GM18873 (cell line): ENCODE measurements around the gene BAG3.

Source experiments
- ATAC-seq: cut with Tn5 transposase; IDR thresholded peaks from one replicate; pipeline ENCODE4 v1.9.1; 2021; ENCODE audit warnings: mild to moderate bottlenecking, moderate library complexity, moderate number of reproducible peaks; ENCODE audit not compliant: unreplicated experiment, low FRiP score

BAG3 gene

GRCh38 chr10:119663866-119664698 lies 12.9 kb downstream of the BAG3 start:
- no peak for ATAC-seq

GRCh38 chr10:119665901-119666708 lies 14.9 kb downstream of the BAG3 start:
- ATAC-seq = no peak

GRCh38 chr10:119666709-119667004 lies 15.5 kb downstream of the BAG3 start:
- no peak for ATAC-seq

- ATAC-seq = no peak
Observed at GRCh38 chr10:119667562-119668328, 16.6 kb downstream of the BAG3 start.

- no peak for ATAC-seq
Observed at GRCh38 chr10:119668461-119668860, 17.3 kb downstream of the BAG3 start.

- no peak for ATAC-seq
Observed at GRCh38 chr10:119669331-119669730, 18.2 kb downstream of the BAG3 start.

GRCh38 chr10:119669975-119670640 lies 18.9 kb downstream of the BAG3 start:
- no peak for ATAC-seq

- no peak for ATAC-seq
Observed at GRCh38 chr10:119670717-119671116, 19.5 kb downstream of the BAG3 start.

- no peak for ATAC-seq
Observed at GRCh38 chr10:119671381-119671780, 20.2 kb downstream of the BAG3 start.

GRCh38 chr10:119672291-119672690 lies 21.1 kb downstream of the BAG3 start:
- no peak for ATAC-seq

- no peak for ATAC-seq
Observed at GRCh38 chr10:119673271-119673670, 22.1 kb downstream of the BAG3 start.

GRCh38 chr10:119675483-119676170 lies 24.4 kb downstream of the BAG3 start:
- no peak for ATAC-seq

- no peak for ATAC-seq
Observed at GRCh38 chr10:119677126-119677525, 25.9 kb downstream of the BAG3 start.

GRCh38 chr10:119677904-119678755 lies 26.9 kb downstream of the BAG3 start:
- ATAC-seq = no peak

GRCh38 chr10:119679480-119679829 lies 28.3 kb downstream of the BAG3 start:
- ATAC-seq = no peak

GRCh38 chr10:119680050-119680449 lies 28.9 kb downstream of the BAG3 start:
- ATAC-seq = no peak

GRCh38 chr10:119680650-119681081 lies 29.5 kb downstream of the BAG3 start:
- ATAC-seq = no peak

GRCh38 chr10:119686465-119687191 lies 35.4 kb downstream of the BAG3 start:
- no peak for ATAC-seq
